Measurements from ENCODE around the gene ADD3.
A peak's percentile ranks its signal among the peaks of the same experiment; 100 is the strongest.
"Not testable (repeated sequence)": the region's sequence is repeated elsewhere in the genome, so short reads cannot be mapped to it uniquely, and the experiment has no call there.

The ADD3 gene

DNA sequence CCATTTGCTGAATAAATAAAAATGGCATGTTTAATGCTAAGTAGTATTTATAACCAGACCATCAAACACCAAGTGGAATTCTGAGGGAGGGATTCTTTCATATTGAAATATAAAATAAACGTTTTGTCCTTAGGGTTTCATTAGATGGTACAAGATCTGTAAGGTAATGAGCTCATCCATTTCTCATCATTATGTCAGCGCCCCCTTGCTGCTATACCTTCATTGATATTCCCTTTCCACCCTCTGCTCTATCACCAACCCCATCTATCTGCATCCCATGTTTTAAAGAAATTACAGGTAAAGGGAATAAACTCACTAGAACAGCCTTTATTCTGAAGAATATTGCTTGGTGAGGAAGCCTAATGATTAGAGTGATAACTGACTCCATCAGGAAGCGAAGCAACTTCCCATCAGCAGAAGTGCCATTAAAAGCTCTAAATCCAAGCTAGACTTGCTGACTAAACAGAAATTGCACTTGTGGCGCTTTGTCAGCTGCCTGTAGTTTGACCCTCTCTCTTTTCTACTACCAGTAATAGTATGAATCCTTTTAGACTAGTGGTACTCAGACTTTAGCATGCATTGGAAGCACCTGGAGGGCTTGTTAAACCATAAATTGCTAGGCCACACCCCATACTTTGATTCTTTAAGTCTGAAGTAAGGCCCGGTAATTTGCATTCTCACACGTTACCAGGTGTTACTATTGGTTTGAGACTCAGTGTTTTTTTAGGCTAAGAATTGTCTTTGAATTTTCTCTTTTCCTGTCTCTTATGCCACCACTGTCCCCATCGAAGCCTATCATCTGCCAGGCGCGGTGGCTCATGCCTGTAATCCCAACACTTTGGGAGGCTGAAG is 27.5 kb downstream of the ADD3 start:
- ATAC-seq: peak; percentile 69 to 74

DNA sequence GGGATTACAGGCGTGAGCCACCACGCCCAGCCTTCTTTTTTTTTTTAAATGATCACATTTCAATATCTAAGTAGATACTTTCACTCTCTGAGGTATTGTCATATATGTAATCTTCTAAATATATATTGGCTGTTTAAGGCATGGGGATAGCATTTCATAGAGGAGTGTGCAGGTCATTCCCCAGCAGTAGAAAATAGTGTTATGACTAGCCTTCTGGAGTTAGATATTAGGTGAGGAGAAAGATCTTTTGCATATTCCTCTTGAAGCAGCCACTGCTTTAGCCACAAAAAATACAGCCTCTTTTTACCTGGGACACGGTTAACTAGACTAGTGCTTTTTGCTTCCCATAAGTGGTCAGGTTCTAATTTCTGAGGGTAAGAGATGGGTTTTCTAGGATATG is 28.9 kb downstream of the ADD3 start:
- ATAC-seq: no peak

DNA sequence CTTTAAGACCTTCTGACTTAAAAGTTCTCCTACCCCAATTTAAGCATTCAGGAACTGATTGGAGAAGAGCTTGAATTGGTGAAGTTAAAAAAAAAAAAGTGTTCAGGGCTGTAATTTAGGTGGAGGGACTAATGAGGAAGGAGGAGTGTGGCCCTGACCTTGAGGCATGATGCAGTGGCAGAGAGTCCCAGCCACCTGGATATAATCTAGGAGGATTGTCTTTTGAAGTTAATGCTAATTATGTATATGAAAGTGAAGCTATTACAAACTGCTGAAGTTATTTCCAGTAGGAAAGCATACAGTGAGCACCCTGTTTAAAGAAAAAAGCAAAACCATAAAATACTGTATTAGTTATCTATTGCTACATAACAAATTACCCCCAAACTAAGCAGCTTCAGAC is 31.5 kb downstream of the ADD3 start:
- ATAC-seq: no peak

DNA sequence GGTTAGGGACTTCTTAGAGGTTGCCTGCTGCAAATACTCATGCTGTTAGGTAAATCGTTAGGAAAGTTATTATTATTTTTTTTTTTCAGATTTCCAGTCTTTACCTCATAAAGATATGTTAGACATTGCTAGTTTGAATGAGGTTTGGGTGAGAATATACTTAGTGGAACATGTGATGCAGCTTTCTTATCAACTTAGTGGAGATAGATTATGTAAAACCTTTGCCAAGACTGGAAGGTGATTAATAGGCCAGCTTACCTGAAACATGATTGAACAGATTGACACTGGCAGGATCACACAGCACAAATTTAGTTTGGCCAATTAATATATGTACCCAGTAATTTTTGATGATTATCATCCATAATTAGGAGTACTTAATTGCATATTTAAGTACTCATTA is 32.3 kb downstream of the ADD3 start:
- peak in 1 of 2 donors; percentile 31 for ATAC-seq

DNA sequence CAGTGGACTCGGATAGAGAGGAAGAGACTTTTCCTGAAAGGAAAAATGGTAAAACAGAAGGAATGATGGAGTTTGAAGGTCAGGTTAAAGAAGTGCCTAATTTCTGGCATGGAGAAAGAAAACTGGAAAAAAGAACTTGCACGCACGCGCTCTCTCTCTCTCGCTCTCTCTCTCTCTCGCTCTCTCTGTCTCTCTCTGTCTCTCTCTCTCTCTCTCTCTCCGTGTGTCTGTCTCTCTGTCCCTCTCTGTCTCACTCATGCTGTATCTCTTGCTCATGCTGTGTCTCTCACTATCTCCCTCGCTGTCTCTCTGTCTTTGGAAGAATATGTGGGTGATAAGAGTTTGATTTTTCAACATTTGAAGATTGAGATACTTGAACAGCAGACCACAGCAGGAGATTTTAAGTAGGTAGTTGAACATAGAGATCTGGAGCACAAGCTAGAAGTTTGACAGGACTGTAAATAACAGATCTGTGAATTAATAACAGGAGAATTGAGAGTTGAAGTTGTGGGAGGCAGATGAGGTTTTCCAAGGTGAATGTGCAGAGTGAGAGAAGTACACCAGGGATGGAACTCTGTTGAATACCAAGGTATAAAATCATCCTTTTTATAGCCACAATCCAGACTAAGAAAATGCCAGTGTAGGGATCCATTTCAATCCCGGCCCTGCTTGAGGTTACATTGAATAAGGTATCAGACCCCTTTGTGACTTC is 33.1 kb downstream of the ADD3 start:
- no peak for ATAC-seq

DNA sequence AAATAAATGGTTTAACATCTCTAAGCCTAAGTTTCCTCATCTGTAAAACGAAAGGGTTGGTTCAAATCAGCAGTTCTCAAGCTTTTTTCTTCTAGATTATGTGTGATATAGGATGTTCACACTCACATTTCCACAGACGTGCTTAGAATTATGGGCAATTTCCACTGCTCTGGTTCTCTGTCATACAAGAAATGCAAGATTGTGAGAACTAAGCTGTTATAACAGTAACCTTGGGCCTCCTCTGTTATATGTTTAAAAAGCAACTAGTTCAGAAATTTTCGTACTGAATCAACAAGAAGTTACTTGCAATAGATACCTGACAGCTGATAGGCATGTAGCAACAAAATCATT is 33.7 kb downstream of the ADD3 start:
- no peak for ATAC-seq

DNA sequence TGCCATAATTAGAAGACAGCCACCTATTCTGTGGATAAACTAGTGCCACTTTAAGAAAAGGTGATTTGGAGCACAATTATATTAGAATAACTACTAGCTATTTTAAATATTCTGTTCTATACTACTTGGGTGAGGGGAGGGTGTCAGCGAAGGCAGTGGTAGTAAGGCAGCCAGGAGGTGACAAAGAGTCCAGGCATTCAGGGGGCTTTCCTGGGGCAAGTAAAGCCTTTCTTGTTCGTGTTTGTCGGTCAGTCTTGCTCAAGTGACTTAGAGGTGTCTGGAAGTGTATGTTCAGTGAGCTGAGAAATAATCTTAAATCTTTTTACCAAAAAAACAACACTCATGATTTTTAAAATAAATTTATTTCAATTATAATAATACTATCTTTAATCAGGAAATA is 34.4 kb downstream of the ADD3 start:
- ATAC-seq: no peak

DNA sequence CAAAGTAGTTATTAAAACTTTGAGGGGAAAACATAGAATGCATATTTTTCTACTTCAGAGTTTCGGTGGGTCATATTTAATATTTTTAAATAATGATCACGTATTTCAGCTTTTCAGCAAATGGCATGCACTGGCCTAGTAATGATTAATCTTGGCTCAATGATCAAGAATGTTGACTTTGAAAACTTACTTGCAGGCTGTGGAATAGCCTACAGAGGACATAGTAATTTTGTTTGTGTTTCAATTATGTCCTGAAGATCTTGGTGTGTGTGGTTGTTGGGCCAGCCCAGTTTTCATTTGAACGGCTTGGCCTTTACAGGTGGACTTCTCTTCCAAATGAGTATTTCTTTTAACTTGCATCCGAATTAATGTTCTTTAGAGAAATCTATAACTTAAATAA is 35.1 kb downstream of the ADD3 start:
- no peak for ATAC-seq

DNA sequence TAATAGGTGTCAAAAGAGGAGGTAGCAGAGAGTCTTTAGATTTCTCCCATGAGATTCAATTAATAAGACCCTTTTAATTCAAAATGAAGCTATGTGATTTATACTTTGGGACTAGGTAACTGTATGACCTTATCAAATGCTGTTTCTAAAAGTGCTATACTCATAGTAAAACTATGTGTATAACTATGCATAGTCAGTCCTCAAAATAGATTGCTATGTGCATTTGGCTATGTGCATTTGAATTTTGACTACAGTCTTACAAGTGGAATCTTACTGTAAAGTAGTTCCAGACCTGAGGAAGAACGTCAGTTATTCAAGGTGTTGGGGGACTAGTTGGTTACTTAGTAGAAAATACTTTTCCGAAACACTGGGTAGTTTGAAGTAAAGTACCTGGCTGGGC is 36.9 kb downstream of the ADD3 start:
- no peak for ATAC-seq

DNA sequence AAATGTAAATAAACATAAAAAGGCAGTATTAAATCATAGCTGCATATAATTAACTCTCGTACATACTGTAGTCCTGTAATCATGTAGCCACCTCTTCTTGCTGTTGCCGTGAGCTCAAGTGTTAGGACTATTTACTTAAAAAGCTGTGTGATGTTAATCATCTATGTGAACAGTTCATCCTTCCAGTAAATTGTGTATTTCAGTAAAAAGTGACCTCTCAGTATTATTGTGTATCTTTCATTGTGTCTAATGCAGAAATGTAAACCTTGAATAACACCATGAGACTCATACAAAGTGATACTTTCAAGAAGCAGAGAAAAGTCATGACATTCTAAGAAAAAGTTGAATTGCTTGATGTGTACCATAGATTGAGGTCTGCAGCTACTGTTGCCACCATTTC is 38.0 kb downstream of the ADD3 start:
- ATAC-seq: peak; percentile 80 to 82

DNA sequence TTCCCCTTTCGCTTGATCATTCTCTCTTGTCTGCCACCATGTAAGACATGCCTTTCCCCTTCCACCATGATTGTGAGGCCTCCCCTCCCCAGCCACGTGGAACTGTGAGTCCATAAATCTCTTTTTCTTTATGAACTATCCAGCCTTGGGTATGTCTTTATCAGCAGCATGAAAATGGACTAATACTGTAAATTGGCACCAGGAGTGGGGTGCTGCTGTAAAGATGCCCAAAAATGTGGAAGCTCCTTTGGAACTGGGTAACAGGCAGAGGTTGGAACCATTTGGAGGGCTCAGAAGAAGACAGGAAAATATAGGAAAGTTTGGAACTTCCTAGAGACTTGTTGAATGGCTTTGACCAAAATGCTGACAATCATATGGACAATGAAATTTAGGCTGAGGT is 40.4 kb downstream of the ADD3 start:
- not testable (repeated sequence) for ATAC-seq

DNA sequence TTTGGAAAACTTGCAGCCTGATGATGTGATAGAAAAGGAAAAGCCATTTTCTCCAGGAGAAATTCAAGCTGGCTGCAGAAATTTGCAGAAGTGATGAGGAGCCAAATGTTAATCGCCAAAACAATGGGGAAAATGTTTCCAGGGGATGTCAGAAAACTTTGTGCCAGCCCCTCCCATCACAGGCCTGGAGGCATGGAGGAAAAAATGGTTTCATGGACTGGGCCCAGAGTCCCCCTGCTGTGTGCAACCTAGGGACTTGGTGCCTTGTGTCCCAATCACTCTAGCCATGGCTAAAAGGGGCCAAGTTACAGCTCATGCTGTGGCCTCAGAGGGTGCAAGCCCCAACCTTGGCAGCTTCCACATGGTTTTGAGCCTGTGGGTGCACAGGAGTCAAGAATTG is 41.0 kb downstream of the ADD3 start:
- no peak for ATAC-seq

DNA sequence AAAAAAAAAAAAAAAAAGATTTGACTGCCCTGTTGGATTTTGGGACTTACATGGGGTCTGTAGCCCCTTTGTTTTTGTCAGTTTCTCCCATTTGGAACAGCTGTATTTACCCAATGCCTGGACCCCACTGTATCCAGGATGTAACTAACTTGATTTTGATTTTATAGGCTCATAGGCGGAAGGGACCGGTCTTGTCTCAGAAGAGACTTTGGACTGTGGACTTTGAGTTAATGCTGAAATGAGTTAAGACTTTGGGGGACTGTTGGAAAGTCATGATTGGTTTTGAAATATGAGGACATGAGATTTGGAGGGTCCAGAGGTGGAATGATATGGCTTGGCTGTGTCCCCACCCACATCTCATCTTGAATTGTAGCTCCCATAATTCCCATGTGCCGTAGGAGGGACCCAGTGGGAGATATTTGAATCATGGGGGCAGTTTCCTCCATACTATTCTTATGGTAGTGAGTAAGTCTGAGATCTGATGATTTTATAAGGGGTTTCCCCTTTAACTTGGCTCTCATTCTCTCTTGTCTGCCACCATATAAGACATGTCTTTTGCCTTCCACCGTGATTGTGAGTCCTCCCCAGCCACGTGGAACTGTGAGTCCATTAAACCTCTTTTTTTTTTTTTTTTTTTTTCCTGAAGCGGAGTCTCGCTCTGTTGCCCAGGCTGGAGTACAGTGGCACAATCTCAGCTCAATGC is 42.3 kb downstream of the ADD3 start:
- ATAC-seq: not testable (repeated sequence)

DNA sequence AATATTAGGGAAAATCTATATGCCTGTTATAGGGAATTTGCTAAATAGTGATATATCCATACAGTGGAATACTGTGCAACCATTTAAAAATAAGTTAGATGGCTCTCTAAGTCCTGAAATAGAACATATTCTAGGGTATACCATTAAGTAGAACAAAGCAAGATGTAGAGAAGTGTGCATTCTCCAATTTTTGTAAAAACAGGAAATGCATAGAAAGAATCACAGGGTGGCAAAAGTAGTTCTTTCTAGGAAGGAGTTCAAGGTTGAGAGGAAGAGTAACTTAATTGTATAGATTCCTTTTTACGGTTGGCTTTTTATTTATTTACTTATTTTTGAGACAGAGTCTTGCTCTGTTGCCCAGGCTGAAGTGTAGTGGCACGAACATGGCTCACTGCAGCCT is 43.7 kb downstream of the ADD3 start:
- no peak for ATAC-seq

DNA sequence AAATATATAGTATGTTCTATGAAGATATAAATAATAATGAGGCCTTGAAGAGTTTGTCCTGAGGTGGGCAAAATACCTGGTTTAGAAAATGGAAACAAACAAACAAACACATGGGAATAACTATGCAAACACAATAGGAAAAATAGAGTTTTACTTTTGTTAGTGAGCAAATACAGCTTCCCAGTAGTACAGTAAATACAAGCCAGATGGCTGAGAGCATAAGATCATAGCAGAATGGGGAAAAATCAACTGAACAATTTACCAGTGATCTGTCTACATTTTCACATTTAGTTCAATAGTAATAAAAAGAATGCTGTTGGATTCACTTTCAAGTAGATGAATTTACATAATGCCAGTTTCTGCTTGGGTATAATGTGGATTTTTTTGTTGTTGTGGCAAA is 45.1 kb downstream of the ADD3 start:
- peak in 1 of 2 donors; percentile 33 for ATAC-seq

DNA sequence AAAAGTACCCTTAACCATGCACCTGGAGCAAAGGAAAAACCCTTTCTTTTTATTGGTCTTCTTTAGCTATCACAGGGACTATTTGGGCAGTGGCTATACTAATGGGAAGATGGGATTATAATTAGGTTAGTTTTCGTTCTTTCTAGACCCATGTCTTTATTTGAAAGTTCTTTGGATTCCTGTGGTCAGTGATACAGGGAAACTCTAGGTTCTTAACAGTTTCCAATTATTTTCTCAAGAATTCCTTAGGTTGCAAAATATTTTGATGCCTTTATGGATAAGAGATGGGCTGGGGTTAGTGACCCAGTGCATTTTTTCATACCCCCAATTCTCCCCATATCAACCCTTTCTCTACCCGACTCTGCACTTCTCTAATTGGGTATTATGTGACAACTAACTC is 49.0 kb downstream of the ADD3 start:
- ATAC-seq: no peak

DNA sequence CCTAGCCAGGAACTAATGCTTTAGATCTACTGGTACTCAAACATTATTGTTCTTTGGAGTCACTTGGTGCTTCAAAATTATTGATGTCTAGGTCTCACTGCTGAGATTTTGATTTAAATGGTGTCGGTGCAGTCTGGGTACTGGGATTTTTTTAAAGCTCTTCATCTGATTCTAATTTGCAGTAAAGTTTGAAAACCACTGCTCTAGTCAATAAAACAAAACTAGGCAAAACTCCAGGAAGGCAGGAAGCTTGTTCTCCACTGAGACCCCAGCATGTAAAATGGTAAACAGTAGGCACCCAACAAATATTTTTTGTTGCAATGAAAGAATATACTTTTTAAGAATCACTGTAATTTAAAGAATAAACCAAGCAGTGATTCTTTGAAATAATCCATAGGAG is 49.7 kb downstream of the ADD3 start:
- ATAC-seq: no peak

DNA sequence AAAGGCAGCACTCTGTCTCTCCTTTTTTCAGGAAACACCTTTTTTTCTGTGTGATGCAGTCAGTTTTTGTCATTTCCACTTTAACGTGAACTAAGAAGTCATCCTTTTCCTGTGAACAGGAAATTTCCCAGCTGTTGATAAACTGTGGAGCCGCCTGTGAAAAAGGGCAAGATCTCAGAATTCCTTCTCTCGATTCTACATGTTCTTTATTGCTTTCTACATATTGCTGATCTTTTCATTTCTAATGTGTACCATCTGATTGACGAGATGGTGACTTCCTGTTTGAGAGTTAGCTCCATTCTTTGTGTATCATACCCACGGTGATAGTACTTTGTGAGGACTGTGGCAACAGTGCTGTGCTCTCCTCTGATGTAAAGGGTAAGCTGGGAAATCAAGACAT is 50.4 kb downstream of the ADD3 start:
- peak; percentile 64 to 68 for ATAC-seq

DNA sequence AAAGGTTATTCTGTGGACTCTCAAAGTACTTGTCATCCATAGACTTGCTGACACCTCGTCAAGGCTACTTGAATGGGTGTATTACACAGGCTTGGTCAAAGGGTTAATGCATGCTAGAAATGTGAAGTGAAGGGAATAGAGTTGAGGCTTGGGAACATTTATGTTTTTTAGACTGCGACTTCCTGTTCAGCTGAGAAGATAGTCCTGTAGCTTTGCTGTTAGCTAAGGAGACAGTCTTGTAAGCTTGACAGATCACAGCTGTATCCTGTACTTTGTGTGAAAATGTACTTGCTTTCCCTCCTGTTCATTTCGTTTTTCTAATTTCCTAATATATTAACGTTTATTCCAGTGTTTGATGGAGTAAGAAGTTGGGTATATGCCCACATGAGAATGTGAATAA is 52.1 kb downstream of the ADD3 start:
- ATAC-seq: no peak

DNA sequence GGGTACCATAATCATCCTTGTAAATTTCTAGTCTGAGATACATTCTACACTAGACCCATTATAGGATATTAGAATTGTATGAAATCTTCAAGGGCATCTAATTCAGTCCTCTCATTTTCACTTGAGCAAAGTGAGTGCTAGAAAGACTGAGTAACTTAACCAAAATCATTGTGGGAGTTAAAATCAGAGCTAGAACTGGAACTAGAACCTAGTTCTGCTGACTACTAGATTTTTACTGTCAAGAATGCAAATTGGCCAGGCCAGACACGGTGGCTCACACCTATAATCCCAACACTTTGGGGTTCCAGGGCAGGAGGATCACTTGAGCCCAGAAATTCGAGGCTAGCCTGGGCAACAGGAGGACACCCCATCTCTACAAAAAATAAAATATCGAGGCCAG is 53.9 kb downstream of the ADD3 start:
- no peak for ATAC-seq

DNA sequence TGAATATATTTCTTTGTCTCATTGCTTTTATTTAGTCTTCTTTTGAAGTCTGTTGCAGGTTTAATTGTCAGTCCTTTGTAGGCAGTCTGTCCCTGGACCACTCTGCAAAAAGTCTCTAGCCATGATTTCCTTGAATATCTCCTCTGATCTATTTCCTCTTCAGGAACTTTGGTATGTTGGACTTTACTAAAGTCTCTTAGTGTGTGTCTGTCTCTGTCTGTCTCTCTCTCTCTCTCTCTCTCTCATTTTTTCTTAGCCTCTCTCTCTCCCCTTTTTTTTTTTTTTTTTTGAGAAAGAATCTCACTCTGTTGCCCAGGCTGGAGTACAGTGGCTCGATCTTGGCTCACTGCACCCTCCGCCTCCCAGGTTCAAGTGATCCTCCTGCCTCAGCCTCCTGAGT is 57.5 kb downstream of the ADD3 start:
- ATAC-seq: no peak

DNA sequence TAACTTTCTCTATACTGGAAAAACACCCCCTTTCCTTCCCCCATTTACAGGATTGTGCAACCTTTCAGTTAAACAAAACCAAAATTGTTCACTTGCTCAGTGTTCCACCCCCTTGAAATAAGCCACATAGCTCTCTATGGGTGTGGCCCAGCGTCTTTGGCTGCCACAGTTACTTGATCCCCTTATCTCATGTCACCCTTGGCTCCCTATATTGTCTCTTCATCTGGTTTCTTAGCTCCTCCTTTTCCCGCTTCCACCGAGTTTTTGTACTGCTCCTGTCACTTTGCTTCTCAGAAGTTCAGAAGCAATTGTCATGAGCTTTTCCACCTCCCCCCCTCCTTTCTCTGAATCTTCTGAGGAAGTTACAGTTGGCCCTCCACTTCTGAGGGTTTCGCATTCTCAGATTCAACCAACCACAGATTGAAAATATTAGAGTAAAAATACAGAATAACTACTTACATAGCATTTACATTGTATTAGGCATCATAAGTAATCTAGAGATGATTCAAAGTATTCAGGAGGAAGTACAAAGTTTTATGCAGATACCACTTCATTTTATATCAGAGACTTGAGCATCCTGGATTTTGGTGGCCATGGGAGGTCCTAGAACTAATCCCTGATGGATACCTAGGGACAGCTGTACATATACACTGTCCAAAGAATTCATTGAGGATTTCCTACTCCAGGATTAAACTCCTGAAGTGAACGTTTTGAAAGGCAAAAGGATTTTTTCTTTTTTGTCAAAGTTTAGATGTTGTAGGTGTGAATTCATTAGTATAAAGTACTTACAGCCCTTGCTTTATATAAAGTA is 60.4 kb downstream of the ADD3 start:
- ATAC-seq: peak; percentile 59 to 66

DNA sequence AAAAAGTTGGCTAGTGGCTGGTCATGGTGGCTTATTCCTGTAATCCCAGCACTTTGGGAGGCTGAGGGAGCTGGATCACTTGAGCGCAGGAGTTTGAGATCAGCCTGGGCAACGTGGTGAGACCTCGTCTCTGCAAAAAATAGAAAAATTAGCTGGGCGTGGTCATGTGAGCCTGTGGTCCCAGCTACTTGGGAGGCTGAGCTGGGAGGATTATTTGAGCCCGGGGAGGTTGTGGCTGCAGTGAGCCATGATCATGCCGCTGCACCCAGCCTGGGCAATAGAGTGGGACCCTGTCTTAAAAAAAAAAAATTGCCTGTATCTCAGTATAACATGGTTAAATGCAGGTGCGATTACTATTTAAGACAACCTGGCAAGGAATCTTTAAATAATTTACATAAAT is 61.0 kb downstream of the ADD3 start:
- no peak for ATAC-seq
